Uterus (tissue), 4 donors: ENCODE data around the gene NSD1. TPM values are rescaled to one million over a fixed set of nuclear protein-coding genes. Genes with fewer than 3 reads are reported as not detected.
"Not testable (repeated sequence)": the region's sequence is repeated elsewhere in the genome, so short reads cannot be mapped to it uniquely, and the experiment has no call there.

ENCODE experiments used
- DNase-seq, 2 donors: peaks; one replicate each; pipeline ENCODE4 v3.0.0-alpha.2; 2019 to 2020
- H3K27ac ChIP-seq, 2 donors: fragments of 200-600 bp; sonication (generic); 1 replicate in 1 of 2; 2 replicates in 1 of 2; pipeline ENCODE4 v1.5.1; 2016 to 2018
- H3K27me3 ChIP-seq, 2 donors: fragments of 200-600 bp; sonication (generic); one replicate each; pipeline ENCODE4 v1.5.1; 2018 to 2019; ENCODE audit warnings: control low read depth in 1 of 2
- H3K36me3 ChIP-seq, 2 donors: fragments of 200-600 bp; sonication (generic); one replicate each; pipeline ENCODE4 v1.5.1; 2019; ENCODE audit warnings: control low read depth in 1 of 2
- H3K4me1 ChIP-seq, 2 donors: fragments of 200-600 bp; sonication (generic); one replicate each; pipeline ENCODE4 v1.5.1; 2018 to 2019; ENCODE audit warnings: control low read depth in 1 of 2
- H3K4me3 ChIP-seq, 2 donors: fragments of 200-600 bp; sonication (generic); 1 replicate in 1 of 2; 2 replicates in 1 of 2; pipeline ENCODE4 v1.5.1; 2018 to 2019; ENCODE audit warnings: mild to moderate bottlenecking in 1 of 2
- H3K9me3 ChIP-seq, 2 donors: fragments of 200-600 bp; sonication (generic); one replicate each; pipeline ENCODE4 v1.5.1; 2019; ENCODE audit warnings: control low read depth in 1 of 2
- CTCF ChIP-seq, 4 experiments: fragments of 200-600 bp in 2 of 4; fragments of 450-650 bp in 2 of 4; sonication (generic) in 2 of 4; IDR thresholded peaks; one replicate each; pipeline ENCODE4 v1.5.1; 2016 to 2019; ENCODE audit warnings: antibody characterized with exemption in 4 of 4, mild to moderate bottlenecking in 2 of 4, moderate library complexity in 1 of 4
- POLR2A ChIP-seq, 2 donors: fragments of 450-650 bp; IDR thresholded peaks; one replicate each; pipeline ENCODE4 v1.6.1; 2016; ENCODE audit warnings: antibody characterized with exemption in 2 of 2, mild to moderate bottlenecking in 1 of 2, moderate library complexity in 1 of 2
- intact Hi-C: fragments of 100-400 bp; cut with DNase I; formaldehyde crosslinking; loops from one replicate; pipeline ENCODE4 v1.15.1; 2023; ENCODE audit warnings: low total_unique reads
- total RNA-seq, 4 donors: library from RNA; depleted of rRNA in 3 of 4; stranded (reverse); fragments of >200 nt in 3 of 4; gene quantifications; one replicate each; pipeline versions ENCODE4 v1.1.0 to v1.2.4, GENCODE V29; 2014 to 2023
- donor health status: DM: yes; HTN: yes; CAD: no.

Gene NSD1
- total RNA-seq, 4 donors from 2014 or later = 24.1 to 132 (median 64.6) TPM

GRCh38 chr5:177338251-177339106, 204.9 kb downstream of the NSD1 start:
- intact Hi-C loops = no loop called here
- no peak overlapping the region for H3K27ac ChIP-seq
- no peaks in the 10 kb centered on the region for H3K4me1 ChIP-seq
- no peaks in the 10 kb centered on the region for H3K36me3 ChIP-seq
- no peaks in the 10 kb centered on the region for H3K9me3 ChIP-seq
- no peak for DNase-seq
- TF ChIP-seq CTCF (IDR thresholded peaks at IDR 0.05) (no peak), POLR2A (IDR thresholded peaks at IDR 0.05) (no peak)
- H3K4me3 ChIP-seq = no peak overlapping the region
- no peaks in the 10 kb centered on the region for H3K27me3 ChIP-seq

GRCh38 chr5:177339107-177339638, 205.6 kb downstream of the NSD1 start:
- no peak overlapping the region for H3K4me3 ChIP-seq
- no peaks in the 10 kb centered on the region for H3K9me3 ChIP-seq
- TF ChIP-seq POLR2A (IDR thresholded peaks at IDR 0.05) = no peak
- TF ChIP-seq CTCF (IDR thresholded peaks at IDR 0.05) = no peak
- H3K4me1 ChIP-seq = no peaks in the 10 kb centered on the region
- intact Hi-C loops = no loop called here
- no peaks in the 10 kb centered on the region for H3K27me3 ChIP-seq
- H3K27ac ChIP-seq = no peak overlapping the region
- no peaks in the 10 kb centered on the region for H3K36me3 ChIP-seq
- DNase-seq = no peak

GRCh38 chr5:177343000-177343399, 209.4 kb downstream of the NSD1 start:
- DNase-seq, intact Hi-C loops, H3K27ac ChIP-seq, H3K9me3 ChIP-seq, H3K4me1 ChIP-seq, H3K27me3 ChIP-seq, H3K4me3 ChIP-seq, H3K36me3 ChIP-seq: not testable (repeated sequence)

GRCh38 chr5:177343777-177344176, 210.2 kb downstream of the NSD1 start:
- Histone ChIP-seq H3K27me3 (no peaks in the 10 kb centered on the region), H3K4me1 (no peaks in the 10 kb centered on the region), H3K27ac (no peak overlapping the region), H3K9me3 (no peaks in the 10 kb centered on the region), H3K36me3 (no peaks in the 10 kb centered on the region), H3K4me3 (no peak overlapping the region)
- intact Hi-C loops = no loop called here
- no peak for TF ChIP-seq POLR2A (IDR thresholded peaks at IDR 0.05)
- no peak for TF ChIP-seq CTCF (IDR thresholded peaks at IDR 0.05)
- no peak for DNase-seq

GRCh38 chr5:177344891-177345290, 211.3 kb downstream of the NSD1 start:
- TF ChIP-seq CTCF (IDR thresholded peaks at IDR 0.05) = no peak
- no peak for TF ChIP-seq POLR2A (IDR thresholded peaks at IDR 0.05)
- intact Hi-C loops = no loop called here
- Histone ChIP-seq H3K36me3 (no peaks in the 10 kb centered on the region), H3K4me1 (no peaks in the 10 kb centered on the region), H3K27ac (no peak overlapping the region), H3K9me3 (no peaks in the 10 kb centered on the region), H3K4me3 (no peak overlapping the region), H3K27me3 (no peaks in the 10 kb centered on the region)
- DNase-seq = no peak
